Ovary (tissue), 9 donors: Measurements from ENCODE around the gene EMC10. TPM values are rescaled to one million over a fixed set of nuclear protein-coding genes. Genes with fewer than 3 reads are reported as not detected.

Experiments used
- DNase-seq, 5 donors: peaks; one replicate each; pipeline ENCODE4 v3.0.0-alpha.2; 2019 to 2020
- H3K27ac ChIP-seq, 2 donors: fragments of 200-600 bp; one replicate each; pipeline versions ENCODE4 v1.5.1 to v1.8.0; 2019 to 2022
- H3K27me3 ChIP-seq: fragments of 200-600 bp; one replicate; pipeline ENCODE4 v1.8.0; 2022
- H3K36me3 ChIP-seq: fragments of 200-600 bp; sonication (generic); one replicate; pipeline ENCODE4 v1.5.1; 2019
- H3K4me1 ChIP-seq: one replicate; pipeline ENCODE4 v1.8.1; 2013; ENCODE audit warnings: mild to moderate bottlenecking, moderate library complexity; ENCODE audit not compliant: insufficient read depth
- H3K4me3 ChIP-seq: fragments of 200-600 bp; sonication (generic); one replicate; pipeline ENCODE4 v1.5.1; 2017
- H3K9me3 ChIP-seq, 2 donors: fragments of 200-600 bp in 1 of 2; sonication (generic) in 1 of 2; one replicate each; pipeline versions ENCODE4 v1.5.1 to v1.8.1; 2013 to 2019; ENCODE audit warnings: mild to moderate bottlenecking in 1 of 2, moderate library complexity in 1 of 2
- EP300 ChIP-seq: sonication (generic); formaldehyde crosslinking; IDR thresholded peaks from one replicate; pipeline ENCODE4 v1.6.1; 2017; ENCODE audit warnings: antibody characterized with exemption
- POLR2A ChIP-seq: fragments of 450-650 bp; IDR thresholded peaks from one replicate; pipeline ENCODE4 v1.6.1; 2017; ENCODE audit warnings: antibody characterized with exemption, mild to moderate bottlenecking, moderate library complexity
- WGBS, 3 donors: extraction: QIAGEN DNeasy Blood & Tissue Kit in 1 of 3; methylation state at CpG; one replicate each; pipeline versions ENCODE4 v1.1.5 to v1.1.7; 2013 to 2017; 5-methylcytosine and 5-hydroxymethylcytosine counted together
- intact Hi-C, 4 donors: fragments of 100-400 bp; cut with DNase I; formaldehyde crosslinking; loops; one replicate each; pipeline versions ENCODE4 v1.11.0 to v1.15.1; 2022 to 2023
- polyA plus RNA-seq, 2 donors: library from polyadenylated mRNA; stranded (reverse); fragments of 200-250 nt in 1 of 2; fragments of 350-450 nt in 1 of 2; fragmentation: Illumina TruSeq in 1 of 2; extraction: RNeasy Lipid Tissue Mini Kit (QIAGEN cat#74804) in 1 of 2; gene quantifications; one replicate each; pipeline ENCODE4 v1.2.3, GENCODE V29; 2013 to 2014
- total RNA-seq, 7 donors: library from RNA; depleted of rRNA in 2 of 7; stranded (reverse); fragments of >200 nt in 2 of 7; fragmentation: NEBNext Ultra II Directional in 3 of 7; extraction: Animal tissue kit (Norgen Biotek cat#: 25700) in 3 of 7; gene quantifications; one replicate each; pipeline versions ENCODE4 v1.1.0 to v1.2.4, GENCODE V29; 2016 to 2023
- TF ChIP-seq, protein P1 (sequence below), 3 donors: fragments of 450-650 bp in 2 of 3; fragments of 200-600 bp in 1 of 3; IDR thresholded peaks; one replicate each; pipeline versions ENCODE4 v1.5.1 to v1.8.0; 2016 to 2022; ENCODE audit warnings: antibody characterized with exemption in 3 of 3, mild to moderate bottlenecking in 1 of 3
- donor health status: DM: no; HTN: no; CAD: no; lungs with moderate emphysema.
- donor health status: DM: no; HTN: no; CAD: no.
- donor health status: Bipolar disorder and iron deficiency.
- donor health status: DM: yes; HTN: yes; CAD: no.
- donor health status: DM: no; HTN: no; CAD: no.
- donor health status: DM: yes; HTN: yes; CAD: no.

Gene EMC10
- total and polyA plus RNA-seq, 9 donors = 27.6 to 132 (median 96.7) TPM

DNA sequence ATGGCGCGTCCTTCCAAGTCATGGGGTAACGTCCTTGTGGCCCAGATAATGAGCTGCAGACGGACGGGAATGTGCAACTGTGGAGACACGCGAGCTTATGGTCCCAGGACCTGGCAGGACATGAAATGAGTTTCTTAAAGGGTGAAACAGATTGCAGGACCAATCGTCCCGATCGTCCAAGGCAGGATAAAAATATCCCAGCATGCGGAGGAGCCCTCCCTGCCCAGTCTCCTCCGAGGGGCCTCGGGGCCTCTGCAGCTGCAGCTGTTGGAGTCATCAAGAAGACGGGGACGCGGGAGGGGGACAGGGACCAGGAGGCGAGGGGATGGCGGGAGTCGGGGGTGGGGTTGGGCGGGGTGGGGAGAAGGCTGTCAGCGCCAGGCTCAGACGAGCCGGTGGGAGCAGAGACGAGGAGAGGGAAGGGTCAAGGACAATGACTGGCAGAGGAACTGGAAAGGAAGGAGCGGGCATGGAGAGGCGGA, 14.7 kb downstream of the EMC10 start:
- no peak overlapping the region for H3K27ac ChIP-seq
- intact Hi-C loops = no loop called here

DNA sequence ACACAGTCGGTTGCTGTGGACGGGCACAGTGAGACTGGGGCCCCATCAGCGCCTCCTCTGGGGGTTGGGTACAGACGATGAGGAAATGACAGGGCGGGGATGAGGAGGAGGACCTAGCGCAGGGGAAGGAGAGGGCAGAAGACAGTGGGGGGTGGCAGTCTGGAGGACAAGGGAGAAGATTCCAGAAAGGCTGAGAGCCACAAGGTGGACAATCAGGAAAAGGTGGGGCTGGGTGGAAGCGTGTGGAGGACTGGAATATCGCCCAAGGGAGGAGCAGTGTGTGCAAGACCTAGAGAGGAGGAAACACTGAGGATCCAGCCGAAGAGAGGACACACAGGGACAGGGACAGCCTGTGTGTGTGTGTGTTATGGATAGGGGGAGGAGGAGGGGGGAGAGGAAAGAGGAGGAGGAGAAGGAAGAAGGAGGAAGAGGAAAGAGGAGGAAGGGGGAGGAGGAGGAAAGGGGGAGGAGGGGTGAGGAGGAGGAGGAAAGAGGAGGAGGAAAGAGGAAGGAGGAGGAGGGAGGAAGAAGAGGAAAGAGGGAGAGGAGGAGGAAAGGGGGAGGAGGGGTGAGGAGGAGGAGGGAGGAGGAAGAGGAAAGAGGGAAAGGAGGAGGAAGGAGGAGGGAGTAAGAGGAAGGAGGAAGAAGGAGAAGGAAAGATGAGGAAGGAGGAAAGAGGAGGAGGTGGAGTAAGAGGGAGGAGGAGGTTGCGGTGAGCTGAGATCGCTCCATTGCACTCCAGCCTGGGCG, 16.2 kb downstream of the EMC10 start:
- DNase-seq = no peak
- no peak overlapping the region for H3K27ac ChIP-seq

More for the DNA sequence above, 14.7 kb downstream of the EMC10 start:
- TF ChIP-seq POLR2A (no peak), EP300 (no peak)
- TF ChIP-seq, protein P1, sequence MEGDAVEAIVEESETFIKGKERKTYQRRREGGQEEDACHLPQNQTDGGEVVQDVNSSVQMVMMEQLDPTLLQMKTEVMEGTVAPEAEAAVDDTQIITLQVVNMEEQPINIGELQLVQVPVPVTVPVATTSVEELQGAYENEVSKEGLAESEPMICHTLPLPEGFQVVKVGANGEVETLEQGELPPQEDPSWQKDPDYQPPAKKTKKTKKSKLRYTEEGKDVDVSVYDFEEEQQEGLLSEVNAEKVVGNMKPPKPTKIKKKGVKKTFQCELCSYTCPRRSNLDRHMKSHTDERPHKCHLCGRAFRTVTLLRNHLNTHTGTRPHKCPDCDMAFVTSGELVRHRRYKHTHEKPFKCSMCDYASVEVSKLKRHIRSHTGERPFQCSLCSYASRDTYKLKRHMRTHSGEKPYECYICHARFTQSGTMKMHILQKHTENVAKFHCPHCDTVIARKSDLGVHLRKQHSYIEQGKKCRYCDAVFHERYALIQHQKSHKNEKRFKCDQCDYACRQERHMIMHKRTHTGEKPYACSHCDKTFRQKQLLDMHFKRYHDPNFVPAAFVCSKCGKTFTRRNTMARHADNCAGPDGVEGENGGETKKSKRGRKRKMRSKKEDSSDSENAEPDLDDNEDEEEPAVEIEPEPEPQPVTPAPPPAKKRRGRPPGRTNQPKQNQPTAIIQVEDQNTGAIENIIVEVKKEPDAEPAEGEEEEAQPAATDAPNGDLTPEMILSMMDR (IDR thresholded peaks at IDR 0.05) = no peak
- H3K4me1 ChIP-seq = peaks cover 1% of the 10 kb centered on the region
- no peak for DNase-seq
- no peaks in the 10 kb centered on the region for H3K27me3 ChIP-seq
- no peaks in the 10 kb centered on the region for H3K36me3 ChIP-seq
- WGBS, 3 donors = 5 to 16% (median 6%) methylated on average over 26 of the region's 26 CpGs
- H3K4me3 ChIP-seq = no peak overlapping the region
- no peaks in the 10 kb centered on the region for H3K9me3 ChIP-seq

DNA sequence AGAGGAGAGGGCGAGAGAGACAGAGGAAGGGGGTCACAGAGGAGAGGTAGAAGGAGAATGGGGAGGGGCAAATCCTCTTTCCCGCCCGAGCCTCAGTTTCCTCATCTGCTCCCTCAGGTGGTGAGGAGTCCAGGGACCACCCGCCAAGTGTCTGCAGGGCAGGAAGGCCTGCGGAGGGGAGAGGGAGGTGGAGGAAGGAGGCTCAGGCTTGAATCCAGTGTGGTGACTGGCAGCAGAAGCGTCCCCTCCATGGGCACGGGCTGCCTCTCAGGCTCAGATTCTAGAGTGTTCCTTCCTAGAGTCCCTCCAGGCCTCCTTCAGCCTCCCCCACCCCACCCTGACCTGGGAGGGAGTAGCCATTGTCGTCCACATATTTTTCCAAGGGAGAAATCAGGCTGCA, 16.9 kb downstream of the EMC10 start:
- TF ChIP-seq POLR2A (no peak), EP300 (no peak)
- TF ChIP-seq, protein P1 (IDR thresholded peaks at IDR 0.05) = no peak
- H3K9me3 ChIP-seq = no peaks in the 10 kb centered on the region
- H3K27me3 ChIP-seq = no peaks in the 10 kb centered on the region
- H3K27ac ChIP-seq = no peak overlapping the region
- no peak for DNase-seq
- H3K36me3 ChIP-seq = no peaks in the 10 kb centered on the region
- H3K4me3 ChIP-seq = no peak overlapping the region
- intact Hi-C loops = no loop called here
- WGBS, 3 donors = 44 to 50% (median 49%) methylated on average over 8 of the region's 8 CpGs
- H3K4me1 ChIP-seq = no peaks in the 10 kb centered on the region

More for the DNA sequence above, 16.2 kb downstream of the EMC10 start:
- Histone ChIP-seq H3K4me3 (no peak overlapping the region), H3K9me3 (no peaks in the 10 kb centered on the region), H3K4me1 (no peaks in the 10 kb centered on the region), H3K36me3 (no peaks in the 10 kb centered on the region), H3K27me3 (no peaks in the 10 kb centered on the region)
- TF ChIP-seq POLR2A = no peak
- 15 to 21% (median 20%) methylated on average over 11 to 12 of the region's 12 CpGs for WGBS, 3 donors
- intact Hi-C loops = no loop called here

DNA sequence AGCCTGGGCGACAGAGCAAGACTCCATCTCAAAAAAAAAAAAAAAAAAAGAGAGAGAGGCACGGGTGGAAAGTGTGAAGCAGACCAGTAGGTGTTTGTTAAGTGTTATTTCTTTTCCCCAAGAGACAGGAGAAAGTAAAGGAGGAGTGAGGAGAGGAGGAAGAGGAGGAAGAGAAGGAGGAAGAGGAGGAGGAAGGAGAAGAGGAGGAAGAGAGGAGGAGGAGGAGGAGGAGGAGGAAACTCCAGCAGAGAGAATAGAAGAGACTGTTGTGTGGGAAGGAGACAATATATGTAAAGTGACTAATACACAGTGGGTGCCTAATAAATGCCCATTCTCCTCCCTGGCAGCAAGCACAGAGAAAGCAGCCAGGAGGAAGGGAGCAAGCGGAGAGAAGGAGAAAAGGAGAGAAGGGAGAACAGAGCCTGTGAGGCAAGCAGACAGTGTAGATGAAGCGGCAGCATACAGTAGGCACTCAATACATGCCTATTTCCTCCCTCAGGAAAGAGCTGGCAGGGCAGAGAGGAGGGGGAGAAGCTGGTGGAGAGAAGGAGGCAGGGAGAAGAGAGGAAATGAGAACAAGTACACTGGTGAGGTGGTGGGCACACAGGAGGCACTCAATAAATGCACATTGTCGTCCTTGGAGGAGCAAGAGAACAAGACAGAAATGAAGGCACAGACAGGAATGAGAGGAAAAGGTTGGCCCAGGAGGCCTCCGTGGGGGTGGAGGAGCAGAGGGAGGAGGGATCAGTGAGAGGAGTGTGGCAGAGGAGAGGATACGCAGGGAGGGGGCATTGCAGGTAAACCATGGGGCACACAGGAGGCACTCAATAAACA, 18.1 kb downstream of the EMC10 start:
- 59 to 63% (median 59%) methylated on average over 7 of the region's 7 CpGs for WGBS, 3 donors
- DNase-seq = no peak

More for the DNA sequence above, 18.1 kb downstream of the EMC10 start:
- Histone ChIP-seq H3K27me3 (no peaks in the 10 kb centered on the region), H3K4me3 (no peak overlapping the region), H3K27ac (no peak overlapping the region), H3K36me3 (no peaks in the 10 kb centered on the region), H3K4me1 (no peaks in the 10 kb centered on the region), H3K9me3 (no peaks in the 10 kb centered on the region)
- TF ChIP-seq, protein P1 (IDR thresholded peaks at IDR 0.05) = no peak
- TF ChIP-seq EP300 (no peak), POLR2A (no peak)
- intact Hi-C loops = no loop called here
